HCT116 (cell line): ENCODE measurements around the gene SERTAD1. TPM values are rescaled to one million over a fixed set of nuclear protein-coding genes. Genes with fewer than 3 reads are reported as not detected.

Experiments used
- ATAC-seq: fragments of 200-7000 bp; cut with Tn5 transposase; 2 replicates; pipeline ENCODE4 v1.9.1; 2020; ENCODE audit warnings: mild to moderate bottlenecking, moderate library complexity
- BruUV-seq: library from RNA; stranded (reverse); fragments of 400-500 nt; replicated peaks from 2 replicates; lab custom pipeline; 2021; lab: Mats Ljungman, UMichigan
- CTCF ChIA-PET: fragments of 300-600 bp; sonication (Branson Sonifier 250); formaldehyde crosslinking; loops from one replicate; lab custom pipeline; 2021; ENCODE audit warnings: antibody characterized with exemption; lab: Charles Lee
- POLR2A ChIA-PET: fragments of 300-600, 350-600 bp; sonication (Branson Sonifier 250); formaldehyde crosslinking; loops from one replicate; lab custom pipeline; 2021; ENCODE audit warnings: antibody characterized with exemption; lab: Charles Lee
- RAD21 ChIA-PET, 2 experiments: fragments of 300-600 bp; sonication (Branson Sonifier 250); formaldehyde crosslinking; loops; one replicate each; lab custom pipeline; 2023; ENCODE audit warnings: low total read pairs in 2 of 2; ENCODE audit not compliant: uncharacterized antibody in 2 of 2, unreplicated experiment in 2 of 2, low non-redundant PET in 1 of 2; lab: Charles Lee
- DNase-seq: peaks from one replicate; pipeline ENCODE4 v3.0.0-alpha.2; 2010; ENCODE audit warnings: low read depth, low spot score
- H2AFZ ChIP-seq: fragments of 200-600 bp; shearing (Covaris generic), sonication (generic); 2 replicates; pipeline ENCODE4 v1.6.1; 2017; ENCODE audit warnings: low read depth, mixed run types, mixed read lengths, antibody characterized with exemption, low read length; ENCODE audit not compliant: poor library complexity, severe bottlenecking
- H3K27ac ChIP-seq: 2 replicates; pipeline ENCODE4 v1.5.1; 2012; ENCODE audit warnings: low read depth, low read length
- H3K27me3 ChIP-seq: fragments of 200-600 bp; sonication (generic); 2 replicates; pipeline ENCODE4 v1.6.1; 2016; ENCODE audit warnings: mixed run types, low read length, mixed read lengths; ENCODE audit not compliant: insufficient read depth
- H3K36me3 ChIP-seq, 2 experiments: fragments of 200-500 bp in 1 of 2; fragments of 200-600 bp in 1 of 2; sonication (Bioruptor generic) in 1 of 2; sonication (generic) in 1 of 2; 2 replicates each; pipeline versions ENCODE4 v1.5.1 to v1.6.1; 2014 to 2016; ENCODE audit warnings: low read length in 2 of 2, inconsistent platforms in 1 of 2, mixed read lengths in 1 of 2, mixed run types in 1 of 2; ENCODE audit not compliant: insufficient read depth in 2 of 2, control insufficient read depth in 1 of 2
- H3K4me1 ChIP-seq, 2 experiments: fragments of 200-600 bp in 1 of 2; sonication (generic) in 1 of 2; 2 replicates each; pipeline versions ENCODE4 v1.5.1 to v1.6.1; 2012 to 2017; ENCODE audit warnings: low read length in 2 of 2, inconsistent platforms in 1 of 2, mild to moderate bottlenecking in 1 of 2, mixed read lengths in 1 of 2, mixed run types in 1 of 2, moderate library complexity in 1 of 2; ENCODE audit not compliant: insufficient read depth in 2 of 2, control insufficient read depth in 1 of 2
- H3K4me2 ChIP-seq: fragments of 200-600 bp; sonication (generic); 2 replicates; pipeline ENCODE4 v1.6.1; 2017; ENCODE audit warnings: mixed run types, low read length, mixed read lengths
- H3K4me3 ChIP-seq, 2 experiments: fragments of 200-600 bp in 1 of 2; sonication (generic) in 1 of 2; replicated peaks in 1 of 2; 2 replicates each; pipeline ENCODE4 v1.5.1; 2011 to 2016; ENCODE audit warnings: low read length in 2 of 2, control low read depth in 1 of 2, low read depth in 1 of 2, mild to moderate bottlenecking in 1 of 2, mixed read lengths in 1 of 2, mixed run types in 1 of 2
- H3K79me2 ChIP-seq: fragments of 200-600 bp; sonication (generic); 2 replicates; pipeline ENCODE4 v1.6.1; 2017; ENCODE audit warnings: mild to moderate bottlenecking, mixed run types, low read length, moderate library complexity, mixed read lengths; ENCODE audit not compliant: insufficient read depth
- H3K9ac ChIP-seq: fragments of 200-600 bp; sonication (generic); 2 replicates; pipeline ENCODE4 v1.6.1; 2016; ENCODE audit warnings: low read length, mixed read lengths
- H3K9me2 ChIP-seq: fragments of 200-600 bp; sonication (generic), shearing (Covaris generic); 2 replicates; pipeline ENCODE4 v1.6.1; 2017; ENCODE audit warnings: mixed run types, mild to moderate bottlenecking, moderate library complexity; ENCODE audit not compliant: insufficient read depth
- H3K9me3 ChIP-seq, 2 experiments: fragments of 200-500 bp in 1 of 2; fragments of 200-600 bp in 1 of 2; sonication (Bioruptor generic) in 1 of 2; sonication (generic) in 1 of 2; 2 replicates each; pipeline ENCODE4 v1.6.1; 2014 to 2017; ENCODE audit warnings: low read length in 2 of 2, mixed read lengths in 2 of 2, inconsistent platforms in 1 of 2, low read depth in 1 of 2, mild to moderate bottlenecking in 1 of 2, mixed run types in 1 of 2, moderate library complexity in 1 of 2; ENCODE audit not compliant: control insufficient read depth in 1 of 2, insufficient read depth in 1 of 2
- H4K20me1 ChIP-seq: fragments of 200-600 bp; sonication (generic), shearing (Covaris generic); 2 replicates; pipeline ENCODE4 v1.6.1; 2017; ENCODE audit warnings: mixed run types, mild to moderate bottlenecking, moderate library complexity; ENCODE audit not compliant: insufficient read depth
- CBX3 ChIP-seq: IDR thresholded peaks from 2 replicates; pipeline ENCODE4 v1.6.1; 2012; ENCODE audit warnings: low read depth
- CEBPB ChIP-seq: IDR thresholded peaks from 2 replicates; pipeline ENCODE4 v1.6.1; 2012; ENCODE audit warnings: low read depth
- CTCF ChIP-seq, 3 experiments: fragments of 200-600 bp in 1 of 3; sonication (generic) in 1 of 3; IDR thresholded peaks in 2 of 3; conservative IDR thresholded peaks in 1 of 3; 2 replicates each; pipeline ENCODE4 v1.5.1; 2012 to 2017; ENCODE audit warnings: low read depth in 2 of 3, low read length in 2 of 3, antibody characterized with exemption in 1 of 3, borderline replicate concordance in 1 of 3, control low read depth in 1 of 3, mild to moderate bottlenecking in 1 of 3, mixed read lengths in 1 of 3, mixed run types in 1 of 3, moderate library complexity in 1 of 3; ENCODE audit not compliant: insufficient read depth in 1 of 3
- EGR1 ChIP-seq: IDR thresholded peaks from 2 replicates; pipeline ENCODE4 v1.6.1; 2012; ENCODE audit warnings: low read depth
- ELF1 ChIP-seq: IDR thresholded peaks from 2 replicates; pipeline ENCODE4 v1.6.1; 2012; ENCODE audit warnings: low read depth, borderline replicate concordance
- EZH2phosphoT487 ChIP-seq: fragments of 200-600 bp; IDR thresholded peaks from 2 replicates; pipeline ENCODE4 v1.6.1; 2018; ENCODE audit warnings: antibody characterized with exemption, borderline replicate concordance
- JUND ChIP-seq: IDR thresholded peaks from 2 replicates; pipeline ENCODE4 v1.6.1; 2012
- MAX ChIP-seq: IDR thresholded peaks from 2 replicates; pipeline ENCODE4 v1.6.1; 2012
- POLR2A ChIP-seq: IDR thresholded peaks from 2 replicates; pipeline ENCODE4 v1.7.0; 2011; ENCODE audit warnings: borderline replicate concordance; ENCODE audit not compliant: insufficient read depth, insufficient read length; ENCODE audit errors: extremely low read depth
- POLR2AphosphoS5 ChIP-seq: IDR thresholded peaks from 2 replicates; pipeline ENCODE4 v1.6.1; 2011; ENCODE audit warnings: mild to moderate bottlenecking, low read depth, low read length, moderate library complexity
- RAD21 ChIP-seq: IDR thresholded peaks from 2 replicates; pipeline ENCODE4 v1.6.1; 2012; ENCODE audit warnings: low read depth, mild to moderate bottlenecking
- SP1 ChIP-seq: IDR thresholded peaks from 2 replicates; pipeline ENCODE4 v1.6.1; 2012; ENCODE audit warnings: low read depth
- SRF ChIP-seq: IDR thresholded peaks from 2 replicates; pipeline ENCODE4 v1.6.1; 2012; ENCODE audit warnings: low read depth
- TCF7L2 ChIP-seq: IDR thresholded peaks from 2 replicates; pipeline ENCODE4 v1.7.0; 2011; ENCODE audit warnings: borderline replicate concordance, inconsistent platforms; ENCODE audit not compliant: insufficient read depth, insufficient read length; ENCODE audit errors: extremely low read depth
- YY1 ChIP-seq: IDR thresholded peaks from 2 replicates; pipeline ENCODE4 v1.6.1; 2011; ENCODE audit warnings: low read length, low read depth, moderate library complexity, mild to moderate bottlenecking; ENCODE audit not compliant: insufficient replicate concordance; ENCODE audit errors: extremely low read depth
- ZFX ChIP-seq: fragments of 450-650 bp; IDR thresholded peaks from 2 replicates; pipeline ENCODE4 v1.6.1; 2017
- ZNF274 ChIP-seq: fragments of 200-500 bp; sonication (Bioruptor generic); IDR thresholded peaks from 2 replicates; pipeline ENCODE4 v1.6.1; 2014; ENCODE audit warnings: mild to moderate bottlenecking, low read depth, low read length, inconsistent platforms
- intact Hi-C: fragments of 100-400 bp; cut with micrococcal nuclease; formaldehyde crosslinking; loops from 2 replicates; pipeline ENCODE4 v1.10.0; 2022
- total RNA-seq: library from RNA; stranded (reverse); gene quantifications from one replicate; pipeline ENCODE4 v1.2.1, GENCODE V29; 2021; ENCODE audit not compliant: unreplicated experiment

SERTAD1 gene
- total RNA-seq, 1 experiment from 2014 or later: 30.3 TPM

GRCh38 chr19:40418040-40418439 lies 7.8 kb downstream of the SERTAD1 start:
- no peak for DNase-seq
- Histone ChIP-seq H2AFZ (no peak overlapping the region), H3K9me2 (no peaks in the 10 kb centered on the region), H3K9me3 (no peaks in the 10 kb centered on the region), H3K27me3 (no peaks in the 10 kb centered on the region), H3K36me3 (peaks cover 5 to 9% of the 10 kb centered on the region in 2 experiments; a peak in 2 of 4 replicates), H4K20me1 (no peaks in the 10 kb centered on the region)
- BruUV-seq: no TSS peak
- TF ChIP-seq TCF7L2 (no peak), SRF (no peak)
- TF ChIP-seq, all 23 proteins: peak for 0
- Histone ChIP-seq H3K4me1 (peaks cover 40 to 81% of the 10 kb centered on the region in 2 experiments), H3K9ac (peak overlapping the region; percentile 37; the same call in 1 of the 2 replicates), H3K4me2 (peak overlapping the region; percentile 84; the same call in 1 of the 2 replicates), H3K27ac (peak overlapping the region; percentile 68; the same call in 1 of the 2 replicates), H3K4me3 (no peak overlapping the region), H3K79me2 (peaks cover 12% of the 10 kb centered on the region)
- RAD21 ChIA-PET: no interaction called here
- no peak for ATAC-seq
- POLR2A ChIA-PET: interaction anchor here (1.3 kb wide), 1 partner anchor 25 kb away, joined by 3 read pairs; no protein-coding TSS in a partner anchor
- CTCF ChIA-PET: no interaction called here
- intact Hi-C loops: no loop called here

GRCh38 chr19:40417643-40417981 lies 8.2 kb downstream of the SERTAD1 start:
- RAD21 ChIA-PET: no interaction called here
- Histone ChIP-seq H2AFZ (no peak overlapping the region), H3K4me1 (peaks cover 40 to 79% of the 10 kb centered on the region in 2 experiments), H3K4me3 (no peak overlapping the region), H3K9ac (peak overlapping the region; percentile 37), H3K79me2 (peaks cover 8% of the 10 kb centered on the region), H3K36me3 (peaks cover 5% of the 10 kb centered on the region in 2 experiments; a peak in 2 of 4 replicates), H3K9me3 (no peaks in the 10 kb centered on the region), H3K4me2 (peak overlapping the region; percentile 84), H4K20me1 (no peaks in the 10 kb centered on the region), H3K9me2 (no peaks in the 10 kb centered on the region), H3K27ac (peak overlapping the region; percentile 68), H3K27me3 (no peaks in the 10 kb centered on the region)
- POLR2A ChIA-PET: interaction anchor here (1.0 to 4.7 kb wide), 2 partner anchors 9 to 15 kb away, joined by 3 to 23 read pairs; partner anchors contain the start of gene SERTAD1
- DNase-seq: no peak
- intact Hi-C loops: loop anchor here (1.0 kb wide), 1 partner anchor 13 kb away; no protein-coding TSS in a partner anchor
- ATAC-seq: no peak
- CTCF ChIA-PET: no interaction called here
- BruUV-seq: no TSS peak
- TF ChIP-seq ZFX: no peak
- TF ChIP-seq JUND: no peak
- no peak for TF ChIP-seq SP1
- TF ChIP-seq ELF1: no peak
- TF ChIP-seq EZH2phosphoT487: no peak
- no peak for TF ChIP-seq RAD21
- no peak for TF ChIP-seq POLR2AphosphoS5
- no peak for TF ChIP-seq MAX
- no peak for TF ChIP-seq POLR2A
- TF ChIP-seq SRF: no peak
- no peak for TF ChIP-seq CEBPB
- no peak for TF ChIP-seq CTCF (IDR thresholded peaks at IDR 0.05 in 2 of 3, conservative IDR thresholded peaks at IDR 0.05 in 1 of 3; ENCODE audit: borderline replicate concordance in 1 of 3, insufficient read depth in 1 of 3, low read depth in 2 of 3, low read length in 2 of 3)
- no peak for TF ChIP-seq YY1
- TF ChIP-seq ZNF274: no peak
- no peak for TF ChIP-seq CBX3
- no peak for TF ChIP-seq EGR1
